HG03565 (cell line): ENCODE measurements around the gene ZNF683.
"Not testable (repeated sequence)": the region's sequence is repeated elsewhere in the genome, so short reads cannot be mapped to it uniquely, and the experiment has no call there.

ENCODE experiments used
- ATAC-seq: cut with Tn5 transposase; IDR thresholded peaks from one replicate; pipeline ENCODE4 v1.9.1; 2021; ENCODE audit warnings: mild to moderate bottlenecking, moderate library complexity; ENCODE audit not compliant: unreplicated experiment

ZNF683 gene

DNA sequence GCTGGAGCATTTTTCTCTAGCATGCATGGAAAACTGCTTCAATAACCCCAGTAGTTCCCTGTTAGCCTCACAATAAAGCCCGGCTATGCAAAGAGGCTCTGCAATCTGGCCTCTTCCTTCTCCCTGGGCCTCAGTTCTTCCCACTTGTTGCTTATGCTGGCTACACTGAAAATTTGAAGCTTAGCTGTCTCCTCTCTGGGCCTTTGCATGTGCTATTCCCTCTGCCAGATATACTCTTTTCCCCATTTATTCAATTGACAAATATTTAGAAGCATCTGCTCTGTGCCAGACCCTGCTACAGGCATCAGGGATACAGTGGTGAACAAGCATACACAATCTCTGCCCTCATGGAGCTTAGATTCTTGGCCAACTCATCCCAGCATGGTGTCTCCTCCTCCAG, 33.9 kb downstream of the ZNF683 start:
- ATAC-seq, result no peak

DNA sequence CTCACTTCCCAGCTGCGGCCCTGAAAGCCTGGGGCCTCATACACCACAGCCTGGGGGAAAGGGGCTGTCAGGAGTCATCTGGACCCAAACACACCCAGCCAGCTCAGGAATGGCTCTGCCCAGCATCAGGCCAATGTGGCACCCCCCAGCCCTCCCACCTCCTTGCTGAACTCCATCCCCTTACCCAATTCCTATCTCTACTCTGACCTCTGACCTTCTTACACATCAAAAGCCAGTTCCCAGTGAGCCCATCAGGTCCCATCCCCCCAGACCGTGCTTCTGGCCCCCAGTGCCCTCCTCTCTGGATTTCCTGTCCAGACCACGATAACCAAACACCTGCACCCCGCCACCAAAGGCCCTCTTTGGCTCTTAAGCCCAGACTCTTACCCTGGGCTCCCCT, 34.9 kb downstream of the ZNF683 start:
- no peak for ATAC-seq

DNA sequence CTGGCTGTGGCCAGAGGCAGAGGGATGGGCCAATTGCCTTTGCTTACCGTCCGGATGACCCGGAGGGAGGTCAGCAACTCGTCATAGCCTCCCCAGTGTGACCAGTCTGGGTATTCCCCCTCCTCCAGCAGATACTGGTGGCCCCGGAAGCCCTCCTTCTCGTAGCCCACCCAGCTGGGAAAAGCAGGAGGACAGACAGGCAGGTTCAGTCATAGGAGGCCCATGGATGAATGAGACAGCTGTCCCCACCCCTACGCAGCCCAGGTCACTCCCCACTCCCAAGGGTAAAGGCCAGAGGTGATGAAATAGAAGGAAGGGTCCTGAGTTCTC, 35.4 kb downstream of the ZNF683 start:
- ATAC-seq, result no peak

DNA sequence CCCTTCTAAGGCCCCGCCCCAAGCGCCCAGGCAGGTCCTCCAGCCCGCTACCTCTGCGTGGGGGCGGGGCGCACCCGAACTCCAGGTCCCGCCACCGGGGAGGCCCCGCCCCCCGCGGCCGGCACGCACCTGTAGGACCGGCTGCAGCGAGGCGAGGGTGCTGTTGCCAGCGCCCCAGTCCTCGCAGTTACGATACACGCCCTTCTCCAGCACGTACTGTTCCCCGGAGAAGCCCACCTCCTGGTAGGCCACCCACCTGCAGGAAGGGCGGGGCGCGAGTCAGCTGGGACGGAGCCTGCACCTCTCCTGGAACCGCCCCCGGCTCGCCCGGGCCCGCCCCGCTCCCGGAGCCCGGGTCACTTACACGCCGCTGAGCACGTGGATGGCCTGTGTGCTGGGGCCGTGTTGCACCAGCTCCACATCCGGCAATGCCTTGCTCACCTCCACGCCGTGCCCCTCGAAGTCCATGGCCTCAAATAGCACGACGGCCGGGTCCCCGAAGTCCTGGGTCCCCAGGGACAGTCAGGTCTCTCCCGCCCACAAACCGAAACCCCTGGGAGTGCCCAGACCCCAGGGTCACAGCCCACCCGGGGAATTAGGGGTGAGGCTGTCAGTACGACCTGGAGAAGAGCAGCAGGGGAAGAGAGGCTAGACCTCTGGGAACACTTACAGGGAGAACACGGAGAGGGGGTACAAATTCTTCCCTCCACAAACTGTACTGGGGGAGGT, 35.9 kb downstream of the ZNF683 start:
- no peak for ATAC-seq

DNA sequence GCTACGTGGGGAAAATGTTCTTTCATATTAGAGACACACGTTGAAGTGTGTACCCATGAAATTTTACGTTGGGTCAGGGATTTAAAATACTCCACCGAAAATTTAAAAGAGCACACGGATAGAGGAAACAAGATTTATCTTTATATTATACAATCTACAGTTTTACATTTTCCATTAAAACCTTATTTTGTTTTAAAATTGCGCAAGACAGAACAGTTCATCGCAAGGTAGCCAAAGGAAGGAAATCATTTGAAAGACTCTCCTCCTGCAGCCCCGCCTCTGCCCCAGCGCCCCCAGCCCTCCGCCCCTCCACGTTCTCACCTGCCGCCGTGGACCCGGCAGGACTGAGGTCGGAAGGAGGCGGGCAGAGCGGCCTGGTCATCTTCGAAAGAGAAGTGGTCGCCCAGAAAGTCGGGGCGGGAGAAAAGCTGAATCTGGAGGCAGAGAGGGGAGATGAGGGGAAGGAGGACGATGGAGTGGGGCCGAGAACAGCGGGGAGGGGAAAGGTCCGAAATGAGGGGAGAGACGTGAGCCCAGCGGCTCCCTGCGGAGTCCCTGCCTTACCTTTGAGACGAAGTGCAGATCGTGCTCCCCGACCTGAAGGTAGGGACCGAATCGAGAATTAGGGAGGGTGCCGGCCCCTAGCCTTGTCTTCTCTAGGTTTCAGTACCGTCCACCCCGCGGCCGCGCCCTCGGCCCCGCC, 36.6 kb downstream of the ZNF683 start:
- ATAC-seq, result no peak

DNA sequence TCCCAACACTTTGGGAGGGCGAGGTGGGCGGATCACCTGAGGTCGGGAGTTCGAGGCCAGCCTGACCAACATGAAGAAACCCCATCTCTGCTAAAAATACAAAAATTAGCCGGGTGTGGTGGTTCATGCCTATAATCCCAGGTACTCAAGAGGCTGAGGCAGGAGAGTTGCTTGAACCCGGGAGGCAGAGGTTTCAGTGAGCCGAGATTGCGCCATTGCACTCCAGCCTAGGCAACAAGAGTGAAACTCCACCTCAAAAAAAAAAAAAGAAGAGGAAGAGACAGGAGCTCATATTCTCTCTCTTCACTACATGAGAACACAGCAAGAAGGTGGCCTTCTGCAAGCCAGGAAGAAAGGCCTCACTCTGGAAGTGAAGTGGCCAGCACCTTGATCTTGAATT, 39.2 kb downstream of the ZNF683 start:
- not testable (repeated sequence) for ATAC-seq

DNA sequence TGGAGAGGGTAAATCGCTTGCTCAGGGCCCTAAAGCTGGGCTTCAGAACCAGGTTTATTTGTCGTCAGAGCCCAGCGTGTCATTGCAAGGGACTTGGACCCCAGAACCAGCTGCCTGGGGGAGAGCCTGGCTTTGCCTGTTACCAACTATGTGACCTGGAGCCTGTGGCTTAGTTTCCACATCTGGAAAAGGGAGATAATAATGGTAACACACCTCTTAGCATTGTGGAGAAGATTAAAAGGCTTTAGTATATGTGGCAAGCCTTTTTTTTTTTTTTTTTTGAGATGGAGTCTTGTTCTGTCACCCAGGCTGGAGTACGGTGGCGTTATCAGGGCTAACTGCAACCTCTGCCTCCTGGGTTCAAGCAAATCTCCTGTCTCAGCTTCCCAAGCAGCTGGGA, 42.3 kb downstream of the ZNF683 start:
- ATAC-seq, result no peak

DNA sequence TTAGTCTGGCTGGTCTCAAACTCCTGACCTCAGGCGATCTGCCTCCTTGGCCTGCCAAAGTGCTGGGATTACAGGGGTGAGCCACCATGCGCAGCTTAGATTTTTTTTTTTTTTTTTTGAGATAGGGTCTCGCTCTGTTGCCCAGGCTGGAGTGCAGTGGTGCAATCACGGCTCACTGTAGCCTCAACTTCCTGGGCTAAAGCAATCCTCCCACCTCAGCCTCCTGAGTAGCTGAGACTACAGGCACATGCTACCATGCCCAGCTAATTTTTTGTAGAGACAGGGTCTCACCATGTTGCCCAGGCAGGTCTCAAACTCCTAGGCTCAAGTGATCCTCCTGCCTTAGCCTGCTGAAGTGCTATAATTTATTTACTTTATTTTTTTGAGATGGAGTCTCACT, 43.2 kb downstream of the ZNF683 start:
- not testable (repeated sequence) for ATAC-seq

DNA sequence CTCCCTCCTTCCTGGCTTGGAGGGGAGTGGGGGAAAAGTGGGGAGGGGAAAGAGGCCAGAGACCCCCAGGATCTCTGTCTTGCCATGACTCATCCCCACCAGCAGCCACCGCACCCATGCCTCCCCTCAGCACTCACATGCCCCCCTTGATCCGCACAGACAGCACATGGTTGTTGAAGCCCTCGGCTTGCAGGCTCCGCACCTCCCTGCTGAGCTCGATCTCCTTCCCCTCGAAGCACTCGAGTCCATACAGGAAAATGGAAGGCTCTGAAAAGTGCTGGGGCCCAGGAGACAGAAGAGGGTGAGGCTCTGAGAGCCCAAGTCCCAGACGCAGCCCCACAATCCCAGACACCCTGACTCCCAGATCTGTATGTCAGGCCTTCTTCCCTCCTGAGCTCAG, 44.0 kb downstream of the ZNF683 start:
- ATAC-seq, result no peak

DNA sequence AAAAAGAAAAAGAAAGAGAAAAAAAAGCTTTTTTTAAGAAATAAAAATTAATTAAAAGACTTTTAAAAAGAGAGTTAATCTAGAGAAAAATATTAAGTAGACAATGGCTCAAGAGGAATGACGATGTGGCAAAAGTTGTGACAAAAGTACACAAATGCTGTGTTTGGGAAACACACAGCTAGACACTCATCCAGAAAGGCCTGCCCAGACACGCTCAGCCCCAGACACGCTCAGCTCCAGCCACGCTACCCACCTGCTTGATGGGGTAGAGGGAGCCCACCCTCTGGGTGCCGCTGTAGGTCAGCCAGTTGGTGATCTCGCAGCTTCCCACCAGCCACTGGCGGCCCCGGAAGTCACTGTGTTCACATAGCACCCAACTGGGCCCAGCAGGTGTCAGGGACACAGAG, 44.6 kb downstream of the ZNF683 start:
- no peak for ATAC-seq

DNA sequence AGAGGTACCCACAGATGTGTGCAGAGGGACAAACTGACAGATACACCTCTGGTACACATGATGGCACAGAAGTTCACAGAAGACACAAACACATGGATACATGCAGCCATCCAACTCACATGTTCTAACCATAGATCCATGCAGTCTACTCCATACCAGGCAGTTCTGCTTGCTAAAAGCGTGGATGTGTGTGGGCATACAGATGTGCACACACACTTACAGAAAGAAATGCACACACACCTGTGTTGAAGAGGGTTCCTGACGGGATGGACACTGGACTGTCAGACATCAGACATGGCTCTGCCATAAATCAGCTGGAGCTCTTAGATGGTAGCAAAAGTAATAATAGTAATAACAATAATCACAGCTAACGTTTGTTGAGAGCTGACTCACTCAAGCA, 48.0 kb downstream of the ZNF683 start:
- ATAC-seq, result no peak

DNA sequence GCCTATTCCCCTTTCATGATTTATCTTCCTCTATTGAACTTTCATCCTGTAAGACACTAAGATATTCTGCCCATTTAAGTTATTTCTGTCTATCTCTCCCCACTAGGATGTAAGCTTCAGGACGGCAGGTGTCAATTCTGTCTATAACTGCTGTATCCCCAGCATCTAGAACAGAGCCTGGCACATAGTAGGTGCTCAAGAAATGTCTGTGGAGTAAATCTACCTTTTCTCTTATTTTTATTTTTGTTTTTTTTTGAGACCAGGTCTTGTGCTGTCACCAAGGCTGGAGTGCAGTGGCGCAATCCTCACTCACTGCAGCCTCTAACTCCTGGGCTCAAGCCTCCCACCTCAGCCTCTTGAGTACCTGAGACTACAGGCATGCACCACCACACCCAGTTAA, 49.2 kb downstream of the ZNF683 start:
- no peak for ATAC-seq

DNA sequence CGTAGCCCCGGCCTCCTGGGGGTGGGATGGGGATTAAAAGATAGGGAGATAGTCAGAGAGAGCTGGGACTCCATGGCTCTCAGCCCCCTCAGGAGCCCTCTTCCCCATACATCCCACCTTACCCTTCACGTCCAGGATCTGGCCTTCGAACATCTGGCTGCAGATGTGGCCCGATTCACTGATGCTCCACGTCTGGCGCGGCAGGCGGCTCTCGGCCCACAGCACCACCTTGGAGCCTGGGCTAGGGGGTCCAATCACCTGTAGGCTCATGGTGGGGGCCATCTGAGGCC, 50.6 kb downstream of the ZNF683 start:
- no peak for ATAC-seq

DNA sequence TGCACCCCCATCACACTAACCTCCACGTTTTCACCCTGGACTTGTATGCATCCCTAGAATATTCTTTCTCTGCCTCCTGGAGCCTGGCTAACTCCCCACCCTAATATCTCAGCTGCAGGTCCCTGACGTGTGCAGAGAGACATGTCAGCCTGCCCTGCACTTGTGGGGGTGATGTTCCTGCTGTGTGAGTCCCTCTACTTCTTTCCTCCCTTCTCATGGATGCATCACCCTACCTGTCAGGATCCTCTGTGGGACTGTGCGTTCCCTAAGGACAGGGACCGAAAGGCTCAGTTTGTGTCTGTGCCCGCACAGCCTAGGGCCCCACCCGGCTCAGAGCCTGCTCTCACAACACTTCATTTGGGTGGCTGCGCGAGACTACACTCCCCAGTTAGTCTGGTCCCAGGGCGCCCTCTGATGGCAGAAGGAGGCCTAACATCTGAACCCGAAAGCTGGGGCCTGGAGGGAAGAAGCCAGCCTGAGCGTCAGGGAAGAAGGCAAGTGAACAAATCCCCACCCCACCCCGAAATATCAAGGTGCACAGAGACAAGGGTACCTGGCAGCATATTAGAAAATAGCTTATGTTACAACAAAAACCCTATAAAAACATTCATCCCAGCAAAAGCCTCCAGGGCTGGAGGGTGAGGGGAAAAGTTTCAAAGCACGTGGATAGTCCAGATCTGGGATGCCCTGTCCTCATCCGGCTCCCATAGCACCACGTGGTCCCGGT, 51.1 kb downstream of the ZNF683 start:
- no peak for ATAC-seq

DNA sequence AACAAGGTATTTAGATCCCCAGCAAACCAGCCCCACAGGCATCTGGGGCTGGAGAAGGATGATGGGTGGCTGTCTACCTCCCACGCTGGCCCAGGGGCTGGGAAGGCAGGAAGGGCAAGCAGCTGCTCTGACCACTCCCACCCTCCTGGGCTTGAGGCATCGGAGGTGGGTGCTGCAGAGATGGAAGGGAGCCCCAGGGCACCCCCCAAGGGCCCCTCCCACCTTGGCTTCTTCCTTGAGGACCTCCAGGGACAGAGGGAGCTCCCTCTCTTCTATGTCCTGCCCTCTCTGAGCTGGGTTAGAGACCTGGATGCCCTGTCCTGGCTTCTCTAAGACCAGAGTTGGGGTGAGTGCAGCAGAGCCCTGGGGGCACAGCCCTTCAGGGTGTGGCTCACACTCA, 51.7 kb downstream of the ZNF683 start:
- no peak for ATAC-seq

DNA sequence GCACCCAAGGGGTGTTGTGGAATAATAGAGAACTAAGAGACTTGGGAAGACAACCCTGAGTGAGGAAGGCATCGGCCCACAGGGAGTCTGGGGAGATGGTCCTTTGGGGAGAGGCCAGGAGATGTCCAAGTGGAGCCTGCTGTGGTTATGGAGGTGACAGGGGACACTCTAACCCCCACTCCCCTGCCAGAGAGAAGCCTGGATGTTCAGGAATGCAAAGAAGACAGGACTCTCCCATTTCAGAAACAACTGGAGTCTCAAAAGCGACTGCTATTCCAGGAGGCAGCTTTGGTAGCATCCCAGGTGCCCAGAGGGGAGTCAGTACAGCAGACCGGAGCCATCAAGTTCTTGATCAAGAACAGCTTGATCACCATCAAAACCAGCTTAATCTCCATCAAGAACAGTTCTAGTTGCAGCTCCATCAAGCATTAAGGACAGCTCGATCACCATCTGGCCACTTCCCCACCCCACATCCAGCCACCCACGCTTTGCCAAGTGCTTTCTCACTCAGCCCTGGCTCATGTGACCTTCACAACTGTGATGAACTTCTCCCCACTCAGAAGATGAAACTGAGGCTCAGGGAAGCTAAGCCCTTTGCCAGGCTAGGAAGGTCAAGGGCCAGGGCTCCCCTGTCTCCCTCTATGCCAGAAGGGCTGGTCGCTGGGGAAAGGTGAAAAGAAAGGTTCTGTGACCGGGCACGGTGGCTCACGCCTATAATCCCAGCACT, 54.0 kb downstream of the ZNF683 start:
- no peak for ATAC-seq

DNA sequence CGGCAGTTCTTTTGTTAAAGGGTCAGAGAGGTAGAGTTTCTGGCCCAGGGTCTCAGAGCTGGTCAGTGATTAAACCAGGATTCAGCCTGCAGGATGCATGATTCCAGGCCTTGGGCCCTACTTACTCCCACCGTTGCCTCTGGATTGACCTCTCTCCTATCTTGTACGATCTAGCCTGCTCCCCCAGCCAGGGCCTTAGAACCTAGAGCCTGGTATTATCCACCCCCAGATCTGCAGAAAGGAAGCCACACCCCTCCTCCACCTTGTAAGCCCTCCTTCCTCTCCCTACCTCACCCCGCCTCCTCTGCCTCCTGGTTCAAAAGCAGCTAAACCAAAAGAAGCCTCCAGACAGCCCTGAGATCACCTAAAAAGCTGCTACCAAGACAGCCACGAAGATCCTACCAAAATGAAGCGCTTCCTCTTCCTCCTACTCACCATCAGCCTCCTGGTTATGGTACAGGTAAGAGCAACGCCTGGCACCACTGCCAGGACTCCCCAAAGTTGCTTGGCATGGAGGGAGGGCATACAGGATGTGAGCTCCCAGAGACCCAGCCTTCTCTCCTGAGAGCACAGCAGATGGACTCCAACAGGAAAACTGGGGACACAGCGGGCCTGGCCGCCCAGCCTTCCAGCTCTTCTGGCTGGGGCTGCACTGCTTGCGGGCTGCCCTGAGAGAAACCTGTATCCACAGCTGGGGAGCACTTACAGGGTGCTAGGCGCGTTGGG, 54.8 kb downstream of the ZNF683 start, which contains the start of gene CD52:
TSS of gene CD52 (plus strand) at position 347 of the 726 bp plus-strand sequence. CDS start at position 407, 60 bp downstream.
- no peak for ATAC-seq

DNA sequence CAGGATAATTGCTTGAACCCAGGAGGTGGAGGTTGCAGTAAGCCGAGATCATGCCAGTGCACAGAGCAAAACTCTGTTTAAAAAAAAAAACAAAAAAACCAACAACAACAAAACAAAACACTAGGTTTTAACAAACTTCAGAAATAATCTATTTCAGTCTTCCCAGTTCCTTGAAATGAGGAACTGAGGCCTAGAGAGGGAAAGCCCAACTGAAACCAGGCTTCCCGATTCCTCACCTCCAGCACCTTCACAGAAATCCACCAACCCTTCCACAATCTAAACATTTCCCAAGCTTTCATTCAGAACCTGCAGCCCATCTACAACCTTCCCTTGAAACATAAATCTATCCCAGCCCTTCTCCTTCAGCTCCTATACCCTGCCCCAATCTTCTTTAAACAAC, 55.4 kb downstream of the ZNF683 start:
- no peak for ATAC-seq

DNA sequence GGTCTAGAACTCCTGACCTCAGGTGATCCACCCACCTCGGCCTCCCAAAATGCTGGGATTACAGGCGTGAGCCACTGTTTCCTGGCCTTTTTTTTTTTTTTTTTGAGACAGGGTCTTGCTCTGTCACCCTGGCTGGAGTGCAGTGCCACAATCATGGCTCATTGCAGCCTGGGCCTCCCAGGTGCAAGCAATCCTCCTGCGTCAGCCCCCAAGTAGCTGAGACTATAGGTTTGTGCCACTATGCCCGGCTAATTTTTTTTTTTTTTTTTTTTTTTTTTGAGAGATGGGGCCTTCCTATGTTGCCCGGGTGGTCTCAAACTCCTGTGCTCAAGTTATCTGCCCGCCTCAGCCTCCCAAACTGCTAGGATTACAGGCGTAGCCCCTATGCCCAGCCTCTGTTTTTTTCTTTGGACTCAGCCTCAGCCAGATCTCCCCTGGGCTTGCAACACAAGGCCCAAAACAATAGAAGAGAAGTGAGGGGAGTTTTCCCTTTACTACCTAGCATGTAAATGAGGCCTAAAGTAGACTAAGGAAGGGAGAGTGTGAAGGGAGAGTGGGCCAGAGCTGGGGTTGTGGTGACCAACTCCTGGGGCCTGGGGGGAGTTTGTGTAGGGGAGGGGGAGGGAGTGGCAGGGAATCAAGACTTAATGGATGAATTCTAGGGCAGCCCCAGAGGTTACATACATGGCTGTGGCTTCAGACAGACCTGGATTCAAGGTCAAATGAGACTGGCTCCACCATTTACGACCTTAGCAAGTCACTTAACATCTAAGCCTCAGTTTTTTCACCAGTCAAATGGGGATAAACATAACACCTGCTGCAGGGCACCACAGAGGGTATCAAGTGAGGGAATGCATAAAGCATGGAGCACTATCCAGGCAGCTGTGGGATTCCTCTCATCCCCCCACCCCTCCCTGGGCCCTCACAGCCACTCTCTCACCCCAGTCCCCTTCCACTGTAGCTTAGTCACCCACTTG, 56.4 kb downstream of the ZNF683 start:
- ATAC-seq, result no peak

DNA sequence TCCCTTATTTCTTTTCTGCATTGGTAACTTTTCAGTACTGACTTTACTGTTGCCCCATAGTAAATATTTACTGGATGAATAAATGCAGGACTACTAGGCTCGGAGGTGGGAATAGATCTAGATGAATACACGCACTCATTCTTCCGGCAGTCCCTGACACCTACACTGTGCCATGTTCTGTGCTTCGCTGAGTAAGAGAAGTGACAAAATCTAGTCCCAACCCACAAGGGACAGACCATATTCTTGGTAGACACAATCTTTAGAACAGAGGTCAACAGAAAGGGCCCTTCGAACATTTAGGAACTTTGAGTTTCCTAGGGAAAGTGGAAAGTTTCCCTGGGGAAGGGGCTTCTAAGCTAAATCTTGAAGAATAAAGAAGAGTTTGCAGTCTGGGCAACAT, 58.0 kb downstream of the ZNF683 start:
- ATAC-seq, result no peak
